ENCODE results near the gene IDH3G. TPM values are rescaled to one million over a fixed set of nuclear protein-coding genes. Genes with fewer than 3 reads are reported as not detected.

IDH3G gene
- total RNA-seq, 1 experiment from 2014 or later: 71.2 TPM

- H3K36me3 Mint-ChIP-seq (ENCODE audit: insufficient read depth, unreplicated experiment): peaks cover 30% of the 10 kb centered on the region
- peaks cover 15% of the 10 kb centered on the region for H3K27me3 Mint-ChIP-seq (ENCODE audit: unreplicated experiment)
- BruUV-seq (replicated peaks): no TSS peak
- peaks cover 9% of the 10 kb centered on the region for H3K4me1 Mint-ChIP-seq (ENCODE audit: low read depth, unreplicated experiment)
- no peak for DNase-seq
- H3K27ac Mint-ChIP-seq (ENCODE audit: unreplicated experiment): no peak overlapping the region
- intact Hi-C loops (cut with micrococcal nuclease; ENCODE audit: unreplicated experiment): no loop called here
- CTCF ChIA-PET: no interaction called here
- TF ChIP-seq CTCF (IDR thresholded peaks at IDR 0.05; ENCODE audit: unreplicated experiment): no peak
- no peak overlapping the region for H3K4me3 Mint-ChIP-seq (ENCODE audit: low read depth, unreplicated experiment)
- H3K9me3 Mint-ChIP-seq (ENCODE audit: low read depth, unreplicated experiment): no peaks in the 10 kb centered on the region
These were observed 11.3 kb downstream of the IDH3G start for GRCh38 chrX:153782871-153783270.

GRCh38 chrX:153782313-153782712, 11.9 kb downstream of the IDH3G start:
- Mint-ChIP-seq H3K4me1 (ENCODE audit: low read depth, unreplicated experiment) (peaks cover 9% of the 10 kb centered on the region), H3K27me3 (ENCODE audit: unreplicated experiment) (peaks cover 15% of the 10 kb centered on the region), H3K27ac (ENCODE audit: unreplicated experiment) (no peak overlapping the region), H3K4me3 (ENCODE audit: low read depth, unreplicated experiment) (no peak overlapping the region), H3K9me3 (ENCODE audit: low read depth, unreplicated experiment) (no peaks in the 10 kb centered on the region), H3K36me3 (ENCODE audit: insufficient read depth, unreplicated experiment) (peaks cover 31% of the 10 kb centered on the region)
- intact Hi-C loops (cut with micrococcal nuclease; ENCODE audit: unreplicated experiment): no loop called here
- no peak for DNase-seq
- BruUV-seq (replicated peaks): no TSS peak
- CTCF ChIA-PET: no interaction called here
- TF ChIP-seq CTCF (IDR thresholded peaks at IDR 0.05; ENCODE audit: unreplicated experiment): no peak

GRCh38 chrX:153781428-153782047, 12.6 kb downstream of the IDH3G start:
- Mint-ChIP-seq H3K4me3 (ENCODE audit: low read depth, unreplicated experiment) (no peak overlapping the region), H3K27me3 (ENCODE audit: unreplicated experiment) (peaks cover 15% of the 10 kb centered on the region), H3K36me3 (ENCODE audit: insufficient read depth, unreplicated experiment) (peaks cover 31% of the 10 kb centered on the region), H3K4me1 (ENCODE audit: low read depth, unreplicated experiment) (peaks cover 9% of the 10 kb centered on the region), H3K27ac (ENCODE audit: unreplicated experiment) (no peak overlapping the region), H3K9me3 (ENCODE audit: low read depth, unreplicated experiment) (no peaks in the 10 kb centered on the region)
- CTCF ChIA-PET: no interaction called here
- TF ChIP-seq CTCF (IDR thresholded peaks at IDR 0.05; ENCODE audit: unreplicated experiment): no peak
- BruUV-seq (replicated peaks): no TSS peak
- intact Hi-C loops (cut with micrococcal nuclease; ENCODE audit: unreplicated experiment): no loop called here
- no peak for DNase-seq

- no TSS peak for BruUV-seq (replicated peaks)
- intact Hi-C loops (cut with micrococcal nuclease; ENCODE audit: unreplicated experiment): no loop called here
- TF ChIP-seq CTCF (IDR thresholded peaks at IDR 0.05; ENCODE audit: unreplicated experiment): no peak
- CTCF ChIA-PET: no interaction called here
- Mint-ChIP-seq H3K4me1 (ENCODE audit: low read depth, unreplicated experiment) (peaks cover 9% of the 10 kb centered on the region), H3K9me3 (ENCODE audit: low read depth, unreplicated experiment) (no peaks in the 10 kb centered on the region), H3K36me3 (ENCODE audit: insufficient read depth, unreplicated experiment) (peaks cover 31% of the 10 kb centered on the region), H3K4me3 (ENCODE audit: low read depth, unreplicated experiment) (no peak within 1 kb of the TSS), H3K27me3 (ENCODE audit: unreplicated experiment) (peaks cover 15% of the 10 kb centered on the region), H3K27ac (ENCODE audit: unreplicated experiment) (peak within 1 kb of the TSS; percentile 87)
- DNase-seq: no peak
These were observed 13.3 kb downstream of the IDH3G start, which contains the start of gene SRPK3 for GRCh38 chrX:153780678-153781427. Gene SRPK3, plus strand, starts transcription at chrX:153781041. Its CDS starts 46 bp downstream, at chrX:153781087.
